ENCODE data around the gene DPRX. TPM values are rescaled to one million over a fixed set of nuclear protein-coding genes. Genes with fewer than 3 reads are reported as not detected.

The DPRX gene
- total RNA-seq, 6 donors from 2014 or later = not detected

GRCh38 chr19:53649746-53650593 is 18.2 kb downstream of the DPRX start:
- no peak overlapping the region for H3K4me3 ChIP-seq
- WGBS, 2 donors = 94 to 96% methylated on average over 34 of the region's 34 CpGs
- H3K9me3 ChIP-seq = peaks cover 0 to 30% (median 8%) of the 10 kb centered on the region in 4 donors
- ATAC-seq (ENCODE audit: low FRiP score in 2 of 2) (no peak), DNase-seq (no peak)
- H3K27ac ChIP-seq = no peak overlapping the region
- H3K27me3 ChIP-seq = no peaks in the 10 kb centered on the region
- no peaks in the 10 kb centered on the region for H3K36me3 ChIP-seq
- no peak for TF ChIP-seq POLR2AphosphoS5 (IDR thresholded peaks at IDR 0.05)
- no peak for TF ChIP-seq CTCF (IDR thresholded peaks at IDR 0.05)
- no peak for TF ChIP-seq POLR2A (IDR thresholded peaks at IDR 0.05)
- no peak for TF ChIP-seq EP300 (IDR thresholded peaks at IDR 0.05)
- H3K4me1 ChIP-seq = no peaks in the 10 kb centered on the region

- Histone ChIP-seq H3K36me3 (no peaks in the 10 kb centered on the region), H3K27me3 (no peaks in the 10 kb centered on the region), H3K4me1 (no peaks in the 10 kb centered on the region), H3K27ac (no peak overlapping the region), H3K4me3 (no peak overlapping the region), H3K9me3 (peaks cover 0 to 27% (median 10%) of the 10 kb centered on the region in 4 donors)
- DNase-seq (no peak), ATAC-seq (ENCODE audit: low FRiP score in 2 of 2) (no peak)
- WGBS, 2 donors = 95 to 96% methylated on average over 6 of the region's 6 CpGs
- TF ChIP-seq POLR2AphosphoS5 (IDR thresholded peaks at IDR 0.05) (no peak), EP300 (IDR thresholded peaks at IDR 0.05) (no peak), CTCF (IDR thresholded peaks at IDR 0.05) (no peak), POLR2A (IDR thresholded peaks at IDR 0.05) (no peak)
Observed at GRCh38 chr19:53652476-53652875, 20.7 kb downstream of the DPRX start.

DNA sequence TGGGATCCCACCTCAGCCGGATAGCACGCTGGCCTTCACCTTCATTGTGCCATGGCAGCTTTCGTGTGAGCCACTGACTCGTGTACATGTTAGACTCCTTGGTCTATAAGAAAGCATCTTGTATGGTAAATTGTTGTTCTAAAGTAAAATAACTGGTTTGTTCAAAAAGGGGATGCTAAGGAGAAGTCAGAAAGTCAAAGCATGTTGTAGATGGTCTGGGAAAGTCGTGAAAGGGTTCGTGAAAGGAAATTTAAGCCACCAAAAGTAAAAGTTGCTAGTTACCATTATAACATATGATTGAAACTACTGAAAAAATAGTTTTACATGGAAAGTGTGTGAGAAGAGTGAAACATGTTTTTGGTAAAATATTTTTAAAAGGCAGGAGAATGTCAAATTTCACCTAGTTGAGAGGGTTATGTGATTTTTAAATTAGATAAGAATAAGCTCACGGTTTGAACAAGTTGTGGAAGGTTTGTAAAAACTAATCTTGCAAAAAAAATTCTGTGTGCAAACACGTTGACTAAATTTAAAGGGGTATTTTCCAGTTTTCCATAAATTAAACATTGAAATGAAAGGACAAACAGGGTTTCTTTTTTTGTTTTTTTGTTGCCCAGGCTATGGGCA is 23.4 kb downstream of the DPRX start:
- no peak overlapping the region for H3K27ac ChIP-seq
- no peak overlapping the region for H3K4me3 ChIP-seq
- H3K4me1 ChIP-seq = peaks cover 0 to 6% (median 2%) of the 10 kb centered on the region in 4 donors
- DNase-seq = no peak
- no peak for ATAC-seq (ENCODE audit: low FRiP score in 2 of 2)
- WGBS, 2 donors = 86 to 89% methylated on average over 8 of the region's 8 CpGs
- H3K9me3 ChIP-seq = peaks cover 0 to 9% (median 3%) of the 10 kb centered on the region in 4 donors
- no peaks in the 10 kb centered on the region for H3K27me3 ChIP-seq
- H3K36me3 ChIP-seq = no peaks in the 10 kb centered on the region
- TF ChIP-seq EP300 (IDR thresholded peaks at IDR 0.05) = no peak
- TF ChIP-seq POLR2AphosphoS5 (IDR thresholded peaks at IDR 0.05) = no peak
- TF ChIP-seq CTCF (IDR thresholded peaks at IDR 0.05) = no peak
- TF ChIP-seq POLR2A (IDR thresholded peaks at IDR 0.05) = no peak

GRCh38 chr19:53657330-53657729 is 25.5 kb downstream of the DPRX start:
- no peak overlapping the region for H3K4me3 ChIP-seq
- H3K27ac ChIP-seq = no peak overlapping the region
- H3K36me3 ChIP-seq = no peaks in the 10 kb centered on the region
- no peak for DNase-seq
- no peaks in the 10 kb centered on the region for H3K27me3 ChIP-seq
- H3K9me3 ChIP-seq = peaks cover 0 to 6% (median 2%) of the 10 kb centered on the region in 4 donors
- H3K4me1 ChIP-seq = peaks cover 0 to 6% (median 2%) of the 10 kb centered on the region in 4 donors
- 81 to 90% methylated on average over 4 of the region's 4 CpGs for WGBS, 2 donors
- ATAC-seq (ENCODE audit: low FRiP score in 2 of 2) = peak in 1 of 2 donors; percentile 26
- TF ChIP-seq POLR2AphosphoS5 (IDR thresholded peaks at IDR 0.05) (no peak), POLR2A (IDR thresholded peaks at IDR 0.05) (no peak), CTCF (IDR thresholded peaks at IDR 0.05) (no peak), EP300 (IDR thresholded peaks at IDR 0.05) (no peak)
